Measurements from ENCODE around the gene OR2D2. TPM values are rescaled to one million over a fixed set of nuclear protein-coding genes. Genes with fewer than 3 reads are reported as not detected.

The OR2D2 gene
- total and polyA plus RNA-seq, 4 donors, result not detected

DNA sequence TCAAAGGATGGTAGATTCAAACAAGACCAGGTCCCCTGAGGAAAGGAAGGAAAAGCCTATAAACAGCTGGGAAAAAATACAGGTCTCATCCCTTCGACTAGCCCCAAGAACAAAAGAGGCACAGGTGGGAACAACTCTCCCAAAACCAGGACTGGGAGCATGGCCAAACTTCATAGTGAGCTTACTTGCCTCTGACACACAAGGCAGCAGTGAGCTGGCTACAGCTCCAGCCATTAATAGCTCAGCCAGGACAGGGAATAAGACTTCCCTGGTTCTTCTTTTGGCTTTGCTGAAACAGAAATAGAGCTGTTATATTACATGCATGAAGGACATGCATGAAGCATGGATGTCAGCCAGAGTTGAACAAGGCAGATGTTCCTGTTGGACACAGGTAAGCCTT is 29.3 kb downstream of the OR2D2 start, which contains the start of gene OR10A2:
OR10A2 (plus strand) TSS at position 97 of the 400 bp plus-strand sequence. CDS start 6,698 bp downstream, outside the sequence.
- Histone ChIP-seq H3K27me3 (ENCODE audit: control insufficient read depth in 4 of 4, insufficient read depth in 4 of 4, low read length in 3 of 4) (no peaks in the 10 kb centered on the region), H3K4me3 (ENCODE audit: low read depth in 1 of 3, low read length in 3 of 3) (no peak within 1 kb of the TSS), H3K9ac (ENCODE audit: low read depth in 1 of 2, low read length in 2 of 2) (no peak within 1 kb of the TSS), H3K9me3 (ENCODE audit: control insufficient read depth in 4 of 4, low read length in 3 of 4) (no peaks in the 10 kb centered on the region), H3K27ac (ENCODE audit: low read depth in 1 of 2, low read length in 2 of 2) (no peak within 1 kb of the TSS), H3K36me3 (ENCODE audit: control insufficient read depth in 4 of 4, insufficient read depth in 3 of 4, low read depth in 1 of 4, low read length in 3 of 4) (no peaks in the 10 kb centered on the region), H3K4me1 (ENCODE audit: control insufficient read depth in 4 of 4, insufficient read depth in 4 of 4, low read length in 3 of 4) (no peaks in the 10 kb centered on the region)
- TF ChIP-seq, protein P1, sequence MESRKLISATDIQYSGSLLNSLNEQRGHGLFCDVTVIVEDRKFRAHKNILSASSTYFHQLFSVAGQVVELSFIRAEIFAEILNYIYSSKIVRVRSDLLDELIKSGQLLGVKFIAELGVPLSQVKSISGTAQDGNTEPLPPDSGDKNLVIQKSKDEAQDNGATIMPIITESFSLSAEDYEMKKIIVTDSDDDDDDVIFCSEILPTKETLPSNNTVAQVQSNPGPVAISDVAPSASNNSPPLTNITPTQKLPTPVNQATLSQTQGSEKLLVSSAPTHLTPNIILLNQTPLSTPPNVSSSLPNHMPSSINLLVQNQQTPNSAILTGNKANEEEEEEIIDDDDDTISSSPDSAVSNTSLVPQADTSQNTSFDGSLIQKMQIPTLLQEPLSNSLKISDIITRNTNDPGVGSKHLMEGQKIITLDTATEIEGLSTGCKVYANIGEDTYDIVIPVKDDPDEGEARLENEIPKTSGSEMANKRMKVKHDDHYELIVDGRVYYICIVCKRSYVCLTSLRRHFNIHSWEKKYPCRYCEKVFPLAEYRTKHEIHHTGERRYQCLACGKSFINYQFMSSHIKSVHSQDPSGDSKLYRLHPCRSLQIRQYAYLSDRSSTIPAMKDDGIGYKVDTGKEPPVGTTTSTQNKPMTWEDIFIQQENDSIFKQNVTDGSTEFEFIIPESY (IDR thresholded peaks at IDR 0.05), result no peak
- TF ChIP-seq YY1 (IDR thresholded peaks at IDR 0.05) (no peak), GABPA (IDR thresholded peaks at IDR 0.05 in 1 of 2, conservative IDR thresholded peaks at IDR 0.05 in 1 of 2) (no peak), FOXA1 (IDR thresholded peaks at IDR 0.05) (no peak), TAF1 (conservative IDR thresholded peaks at IDR 0.05) (no peak), EGR1 (IDR thresholded peaks at IDR 0.05; ENCODE audit: low read depth in 2 of 2) (no peak), HNF4G (IDR thresholded peaks at IDR 0.05) (no peak)
- TF ChIP-seq, protein P2, sequence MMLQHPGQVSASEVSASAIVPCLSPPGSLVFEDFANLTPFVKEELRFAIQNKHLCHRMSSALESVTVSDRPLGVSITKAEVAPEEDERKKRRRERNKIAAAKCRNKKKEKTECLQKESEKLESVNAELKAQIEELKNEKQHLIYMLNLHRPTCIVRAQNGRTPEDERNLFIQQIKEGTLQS (IDR thresholded peaks at IDR 0.05), result no peak
- TF ChIP-seq, protein P3, sequence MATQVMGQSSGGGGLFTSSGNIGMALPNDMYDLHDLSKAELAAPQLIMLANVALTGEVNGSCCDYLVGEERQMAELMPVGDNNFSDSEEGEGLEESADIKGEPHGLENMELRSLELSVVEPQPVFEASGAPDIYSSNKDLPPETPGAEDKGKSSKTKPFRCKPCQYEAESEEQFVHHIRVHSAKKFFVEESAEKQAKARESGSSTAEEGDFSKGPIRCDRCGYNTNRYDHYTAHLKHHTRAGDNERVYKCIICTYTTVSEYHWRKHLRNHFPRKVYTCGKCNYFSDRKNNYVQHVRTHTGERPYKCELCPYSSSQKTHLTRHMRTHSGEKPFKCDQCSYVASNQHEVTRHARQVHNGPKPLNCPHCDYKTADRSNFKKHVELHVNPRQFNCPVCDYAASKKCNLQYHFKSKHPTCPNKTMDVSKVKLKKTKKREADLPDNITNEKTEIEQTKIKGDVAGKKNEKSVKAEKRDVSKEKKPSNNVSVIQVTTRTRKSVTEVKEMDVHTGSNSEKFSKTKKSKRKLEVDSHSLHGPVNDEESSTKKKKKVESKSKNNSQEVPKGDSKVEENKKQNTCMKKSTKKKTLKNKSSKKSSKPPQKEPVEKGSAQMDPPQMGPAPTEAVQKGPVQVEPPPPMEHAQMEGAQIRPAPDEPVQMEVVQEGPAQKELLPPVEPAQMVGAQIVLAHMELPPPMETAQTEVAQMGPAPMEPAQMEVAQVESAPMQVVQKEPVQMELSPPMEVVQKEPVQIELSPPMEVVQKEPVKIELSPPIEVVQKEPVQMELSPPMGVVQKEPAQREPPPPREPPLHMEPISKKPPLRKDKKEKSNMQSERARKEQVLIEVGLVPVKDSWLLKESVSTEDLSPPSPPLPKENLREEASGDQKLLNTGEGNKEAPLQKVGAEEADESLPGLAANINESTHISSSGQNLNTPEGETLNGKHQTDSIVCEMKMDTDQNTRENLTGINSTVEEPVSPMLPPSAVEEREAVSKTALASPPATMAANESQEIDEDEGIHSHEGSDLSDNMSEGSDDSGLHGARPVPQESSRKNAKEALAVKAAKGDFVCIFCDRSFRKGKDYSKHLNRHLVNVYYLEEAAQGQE (IDR thresholded peaks at IDR 0.05), result no peak
- TF ChIP-seq, protein P4, sequence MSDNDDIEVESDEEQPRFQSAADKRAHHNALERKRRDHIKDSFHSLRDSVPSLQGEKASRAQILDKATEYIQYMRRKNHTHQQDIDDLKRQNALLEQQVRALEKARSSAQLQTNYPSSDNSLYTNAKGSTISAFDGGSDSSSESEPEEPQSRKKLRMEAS (IDR thresholded peaks at IDR 0.05), result no peak
- 54% methylated on average over 1 of the region's 1 CpG for WGBS
- DNase-seq (ENCODE audit: low spot score), result no peak

DNA sequence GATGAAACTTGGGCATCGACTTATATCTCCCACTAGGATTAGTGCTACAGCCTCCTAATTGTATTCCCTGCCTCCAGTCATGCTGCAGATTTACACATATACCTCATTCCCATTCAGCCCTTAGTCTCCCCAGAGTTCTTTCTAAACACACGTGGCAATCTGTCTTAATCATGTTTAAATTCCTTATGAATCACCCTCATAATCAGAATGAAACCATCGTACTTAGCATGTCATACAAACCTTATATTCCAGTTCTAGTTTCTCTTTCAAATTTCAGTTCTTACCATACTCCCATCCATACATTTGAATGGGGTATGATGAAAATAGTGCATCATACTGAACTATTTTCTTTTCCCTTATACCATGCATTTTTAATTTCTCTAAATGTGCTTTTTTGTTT is 35.4 kb downstream of the OR2D2 start:
- Histone ChIP-seq H3K4me3 (ENCODE audit: low read depth in 1 of 3, low read length in 3 of 3) (no peak overlapping the region), H3K27me3 (ENCODE audit: control insufficient read depth in 4 of 4, insufficient read depth in 4 of 4, low read length in 3 of 4) (no peaks in the 10 kb centered on the region), H3K36me3 (ENCODE audit: control insufficient read depth in 4 of 4, insufficient read depth in 3 of 4, low read depth in 1 of 4, low read length in 3 of 4) (no peaks in the 10 kb centered on the region), H3K4me1 (ENCODE audit: control insufficient read depth in 4 of 4, insufficient read depth in 4 of 4, low read length in 3 of 4) (no peaks in the 10 kb centered on the region), H3K9ac (ENCODE audit: low read depth in 1 of 2, low read length in 2 of 2) (no peak overlapping the region), H3K27ac (ENCODE audit: low read depth in 1 of 2, low read length in 2 of 2) (no peak overlapping the region), H3K9me3 (ENCODE audit: control insufficient read depth in 4 of 4, low read length in 3 of 4) (no peaks in the 10 kb centered on the region)
- no peak for DNase-seq (ENCODE audit: low spot score)
- WGBS, result 74% methylated on average over 3 of the region's 3 CpGs
- TF ChIP-seq YY1 (IDR thresholded peaks at IDR 0.05), result no peak
- TF ChIP-seq, protein P4 (IDR thresholded peaks at IDR 0.05), result no peak
- TF ChIP-seq, protein P1 (IDR thresholded peaks at IDR 0.05), result no peak
- TF ChIP-seq RAD21 (IDR thresholded peaks at IDR 0.05), result no peak
- TF ChIP-seq FOXA1 (IDR thresholded peaks at IDR 0.05), result no peak
- no peak for TF ChIP-seq TAF1 (conservative IDR thresholded peaks at IDR 0.05)
- TF ChIP-seq HNF4G (IDR thresholded peaks at IDR 0.05), result no peak
- no peak for TF ChIP-seq NR2F2 (IDR thresholded peaks at IDR 0.05)
- TF ChIP-seq, protein P5, sequence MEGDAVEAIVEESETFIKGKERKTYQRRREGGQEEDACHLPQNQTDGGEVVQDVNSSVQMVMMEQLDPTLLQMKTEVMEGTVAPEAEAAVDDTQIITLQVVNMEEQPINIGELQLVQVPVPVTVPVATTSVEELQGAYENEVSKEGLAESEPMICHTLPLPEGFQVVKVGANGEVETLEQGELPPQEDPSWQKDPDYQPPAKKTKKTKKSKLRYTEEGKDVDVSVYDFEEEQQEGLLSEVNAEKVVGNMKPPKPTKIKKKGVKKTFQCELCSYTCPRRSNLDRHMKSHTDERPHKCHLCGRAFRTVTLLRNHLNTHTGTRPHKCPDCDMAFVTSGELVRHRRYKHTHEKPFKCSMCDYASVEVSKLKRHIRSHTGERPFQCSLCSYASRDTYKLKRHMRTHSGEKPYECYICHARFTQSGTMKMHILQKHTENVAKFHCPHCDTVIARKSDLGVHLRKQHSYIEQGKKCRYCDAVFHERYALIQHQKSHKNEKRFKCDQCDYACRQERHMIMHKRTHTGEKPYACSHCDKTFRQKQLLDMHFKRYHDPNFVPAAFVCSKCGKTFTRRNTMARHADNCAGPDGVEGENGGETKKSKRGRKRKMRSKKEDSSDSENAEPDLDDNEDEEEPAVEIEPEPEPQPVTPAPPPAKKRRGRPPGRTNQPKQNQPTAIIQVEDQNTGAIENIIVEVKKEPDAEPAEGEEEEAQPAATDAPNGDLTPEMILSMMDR (IDR thresholded peaks at IDR 0.05; ENCODE audit: low read depth, low read length, missing input control), result no peak
- no peak for TF ChIP-seq FOXA2 (IDR thresholded peaks at IDR 0.05)
- no peak for TF ChIP-seq RXRA (IDR thresholded peaks at IDR 0.05)
- TF ChIP-seq, protein P3 (IDR thresholded peaks at IDR 0.05), result no peak
- no peak for TF ChIP-seq JUND (IDR thresholded peaks at IDR 0.05)
- TF ChIP-seq, protein P2 (IDR thresholded peaks at IDR 0.05), result no peak
- TF ChIP-seq SP1 (IDR thresholded peaks at IDR 0.05), result no peak

Measured in liver (tissue), 9 donors.